Fibroblast of lung (primary cell): Measurements from ENCODE around the gene MYO10. TPM values are rescaled to one million over a fixed set of nuclear protein-coding genes. Genes with fewer than 3 reads are reported as not detected.
A peak's percentile ranks its signal among the peaks of the same experiment; 100 is the strongest.

Experiments
- DNase-seq, 2 donors: peaks; one replicate each; pipeline versions ENCODE4 v3.0.0 to v3.0.0-alpha.2; 2010; ENCODE audit warnings: low read depth in 2 of 2
- H2AFZ ChIP-seq: 2 replicates; pipeline ENCODE4 v1.5.1; 2012; ENCODE audit warnings: low read length, control low read depth, inconsistent platforms
- H3K27ac ChIP-seq: 2 replicates; pipeline ENCODE4 v1.5.1; 2011; ENCODE audit warnings: low read length, control low read depth; ENCODE audit not compliant: insufficient read depth
- H3K27me3 ChIP-seq: 2 replicates; pipeline ENCODE4 v1.5.1; 2011; ENCODE audit warnings: mild to moderate bottlenecking, low read length; ENCODE audit not compliant: control insufficient read depth, insufficient read depth
- H3K36me3 ChIP-seq: 2 replicates; pipeline ENCODE4 v1.5.1; 2011; ENCODE audit warnings: low read length; ENCODE audit not compliant: control insufficient read depth, insufficient read depth
- H3K4me1 ChIP-seq: 2 replicates; pipeline ENCODE4 v1.5.1; 2011; ENCODE audit warnings: low read length; ENCODE audit not compliant: control insufficient read depth, insufficient read depth; ENCODE audit errors: extremely low read depth
- H3K4me2 ChIP-seq: 2 replicates; pipeline ENCODE4 v1.5.1; 2011; ENCODE audit warnings: low read length, control low read depth; ENCODE audit not compliant: insufficient read depth; ENCODE audit errors: extremely low read depth
- H3K4me3 ChIP-seq, 4 experiments: fragments of 200-600 bp in 1 of 4; sonication (generic) in 1 of 4; replicated peaks in 1 of 4; 2 replicates each; pipeline ENCODE4 v1.5.1; 2011 to 2016; ENCODE audit warnings: low read length in 4 of 4, low read depth in 3 of 4, mild to moderate bottlenecking in 3 of 4, control low read depth in 2 of 4, inconsistent platforms in 1 of 4, mixed read lengths in 1 of 4; ENCODE audit not compliant: insufficient read depth in 1 of 4; ENCODE audit errors: control extremely low read depth in 1 of 4
- H3K79me2 ChIP-seq: 2 replicates; pipeline ENCODE4 v1.5.1; 2012; ENCODE audit warnings: mild to moderate bottlenecking, low read length, inconsistent platforms; ENCODE audit not compliant: control insufficient read depth, insufficient read depth
- H3K9ac ChIP-seq: 2 replicates; pipeline ENCODE4 v1.5.1; 2011; ENCODE audit warnings: mild to moderate bottlenecking, low read length, control low read depth; ENCODE audit not compliant: insufficient read depth
- H3K9me3 ChIP-seq: 2 replicates; pipeline ENCODE4 v1.5.1; 2012; ENCODE audit warnings: low read depth, low read length; ENCODE audit not compliant: control insufficient read depth, insufficient read depth
- H4K20me1 ChIP-seq: 2 replicates; pipeline ENCODE4 v1.5.1; 2011; ENCODE audit warnings: low read length; ENCODE audit not compliant: control insufficient read depth, insufficient read depth; ENCODE audit errors: extremely low read depth
- CTCF ChIP-seq, 2 donors: IDR thresholded peaks in 1 of 2; conservative IDR thresholded peaks in 1 of 2; 1 replicate in 1 of 2; 2 replicates in 1 of 2; pipeline ENCODE4 v1.5.1; 2011 to 2012; ENCODE audit warnings: low read length in 2 of 2, control low read depth in 1 of 2, inconsistent platforms in 1 of 2, low read depth in 1 of 2, mild to moderate bottlenecking in 1 of 2
- EZH2 ChIP-seq: IDR thresholded peaks from 2 replicates; pipeline ENCODE4 v1.5.1; 2012; ENCODE audit warnings: low read length, control low read depth, mild to moderate bottlenecking; ENCODE audit errors: missing control alignments
- polyA plus RNA-seq, 2 donors: library from polyadenylated mRNA; depleted of rRNA in 1 of 2; stranded (reverse) in 1 of 2; unstranded in 1 of 2; fragments of >200 nt; gene quantifications; 2 replicates each; pipeline ENCODE4 v1.2.1, GENCODE V29; 2011 to 2012; ENCODE audit warnings: missing spikeins in 1 of 2
- total RNA-seq: library from RNA; depleted of rRNA; stranded (reverse); fragments of >200 nt; gene quantifications from 2 replicates; pipeline ENCODE4 v1.2.1, GENCODE V29; 2014

MYO10 gene
- total and polyA plus RNA-seq, 2 donors (not counting 1 experiment from before 2014, with no cell fraction given), result 16.6 to 82.2 TPM

GRCh38 chr5:16797951-16798350 lies 138.1 kb downstream of the MYO10 start:
- Histone ChIP-seq H3K79me2 (peaks cover 57% of the 10 kb centered on the region), H3K4me2 (no peak overlapping the region), H3K4me3 (no peak overlapping the region), H2AFZ (no peak overlapping the region), H3K9ac (no peak overlapping the region), H3K4me1 (no peaks in the 10 kb centered on the region), H4K20me1 (no peaks in the 10 kb centered on the region), H3K36me3 (no peaks in the 10 kb centered on the region), H3K27ac (no peak overlapping the region), H3K27me3 (no peaks in the 10 kb centered on the region), H3K9me3 (no peaks in the 10 kb centered on the region)
- TF ChIP-seq EZH2 (no peak), CTCF (conservative IDR thresholded peaks at IDR 0.05 in 1 of 2, IDR thresholded peaks at IDR 0.05 in 1 of 2; ENCODE audit: low read depth in 1 of 2, low read length in 2 of 2) (no peak)
- peak in 1 of 2 donors; percentile 30 for DNase-seq

GRCh38 chr5:16794269-16794913 lies 141.7 kb downstream of the MYO10 start:
- Histone ChIP-seq H4K20me1 (no peaks in the 10 kb centered on the region), H3K79me2 (peaks cover 41% of the 10 kb centered on the region), H3K27me3 (no peaks in the 10 kb centered on the region), H3K4me3 (no peak overlapping the region), H3K27ac (no peak overlapping the region), H2AFZ (no peak overlapping the region), H3K9ac (no peak overlapping the region), H3K4me2 (no peak overlapping the region), H3K4me1 (no peaks in the 10 kb centered on the region), H3K9me3 (no peaks in the 10 kb centered on the region), H3K36me3 (no peaks in the 10 kb centered on the region)
- TF ChIP-seq CTCF (conservative IDR thresholded peaks at IDR 0.05 in 1 of 2, IDR thresholded peaks at IDR 0.05 in 1 of 2; ENCODE audit: low read depth in 1 of 2, low read length in 2 of 2), result no peak
- no peak for TF ChIP-seq EZH2
- DNase-seq, result no peak

GRCh38 chr5:16792598-16793275 lies 143.4 kb downstream of the MYO10 start:
- Histone ChIP-seq H3K9me3 (no peaks in the 10 kb centered on the region), H3K4me3 (no peak overlapping the region), H3K4me2 (no peak overlapping the region), H3K9ac (no peak overlapping the region), H3K27me3 (no peaks in the 10 kb centered on the region), H3K27ac (no peak overlapping the region), H4K20me1 (no peaks in the 10 kb centered on the region), H3K79me2 (peaks cover 39% of the 10 kb centered on the region), H3K4me1 (no peaks in the 10 kb centered on the region), H3K36me3 (no peaks in the 10 kb centered on the region), H2AFZ (no peak overlapping the region)
- DNase-seq, result no peak
- TF ChIP-seq CTCF (conservative IDR thresholded peaks at IDR 0.05 in 1 of 2, IDR thresholded peaks at IDR 0.05 in 1 of 2; ENCODE audit: low read depth in 1 of 2, low read length in 2 of 2) (no peak), EZH2 (no peak)
